NCI-H1092 treated with DMSO at 0.1 percent for 48 hours (cell line): ENCODE measurements around the gene OTOR.
A peak's percentile ranks its signal among the peaks of the same experiment; 100 is the strongest.

Source experiments
- DNase-seq: peaks from one replicate; lab custom pipeline; 2025; lab: John Stamatoyannopoulos, UW

The OTOR gene, protein sequence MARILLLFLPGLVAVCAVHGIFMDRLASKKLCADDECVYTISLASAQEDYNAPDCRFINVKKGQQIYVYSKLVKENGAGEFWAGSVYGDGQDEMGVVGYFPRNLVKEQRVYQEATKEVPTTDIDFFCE

DNA sequence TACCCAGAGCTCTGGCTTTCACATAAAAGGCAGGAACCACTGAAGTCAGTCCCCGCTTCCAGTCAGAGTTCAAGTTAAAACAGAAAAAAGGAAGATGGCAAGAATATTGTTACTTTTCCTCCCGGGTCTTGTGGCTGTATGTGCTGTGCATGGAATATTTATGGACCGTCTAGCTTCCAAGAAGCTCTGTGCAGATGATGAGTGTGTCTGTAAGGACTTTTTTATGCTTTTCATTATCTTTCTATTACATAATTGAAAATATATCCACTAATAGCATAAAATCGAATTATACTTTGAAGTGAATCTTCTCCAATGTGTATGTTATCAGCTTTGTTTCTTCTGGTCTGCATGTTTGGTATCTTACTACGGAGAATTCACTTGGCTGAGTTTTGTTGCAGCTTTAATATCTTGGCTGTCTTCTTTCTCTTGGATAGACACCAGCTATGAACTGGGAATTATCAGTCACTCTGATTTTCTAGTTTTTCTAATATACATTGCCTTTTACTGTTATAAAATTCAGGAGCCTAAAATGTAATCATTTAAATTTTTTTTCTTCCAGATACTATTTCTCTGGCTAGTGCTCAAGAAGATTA lies at the start of gene OTOR:
TSS of gene OTOR (plus strand) at position 51 of the 593 bp plus-strand sequence. CDS start at position 95, 44 bp downstream.
- no peak for DNase-seq

- DNase-seq = peak; percentile 6
These were observed 48.9 kb upstream of the OTOR start for GRCh38 chr20:16699293-16699692.

DNA sequence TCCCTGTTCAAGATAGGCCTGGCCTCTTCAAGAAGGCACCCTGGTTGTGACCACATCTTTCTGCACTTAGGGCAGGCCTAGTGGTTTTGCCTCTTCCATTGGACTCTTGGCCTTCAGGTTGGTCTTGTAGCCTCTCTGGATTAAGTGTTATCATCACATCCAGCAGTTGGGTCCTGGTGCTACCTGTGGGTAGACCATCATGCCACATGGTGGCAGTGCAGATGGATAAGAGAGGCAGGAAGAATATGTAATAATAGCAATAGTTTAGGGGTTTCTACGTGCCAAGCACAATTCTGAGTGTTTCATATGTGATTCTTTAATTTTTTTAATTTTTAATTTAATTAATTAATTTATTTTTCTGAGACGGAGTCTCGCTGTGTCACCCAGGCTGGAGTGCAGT lies 46.9 kb upstream of the OTOR start:
- DNase-seq = peak; percentile 15

DNA sequence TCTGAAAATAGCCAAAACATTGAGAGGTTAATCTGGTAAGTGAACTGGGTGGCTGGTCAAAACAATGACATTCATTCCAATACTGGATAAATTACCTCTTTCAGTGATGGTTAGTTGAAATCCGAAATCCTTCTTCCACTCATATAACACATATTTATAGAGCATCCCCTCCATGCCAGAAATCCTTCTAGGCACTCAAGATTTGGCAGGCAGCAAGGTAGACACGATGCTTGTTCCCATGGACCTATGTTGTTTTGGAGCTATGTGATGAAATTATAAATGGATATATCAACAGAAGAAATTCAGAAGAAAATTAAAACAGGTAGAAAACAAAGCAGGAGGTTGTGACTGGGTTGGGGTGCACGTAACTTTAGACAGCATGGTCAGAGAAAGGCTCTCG lies 44.6 kb upstream of the OTOR start:
- no peak for DNase-seq

DNA sequence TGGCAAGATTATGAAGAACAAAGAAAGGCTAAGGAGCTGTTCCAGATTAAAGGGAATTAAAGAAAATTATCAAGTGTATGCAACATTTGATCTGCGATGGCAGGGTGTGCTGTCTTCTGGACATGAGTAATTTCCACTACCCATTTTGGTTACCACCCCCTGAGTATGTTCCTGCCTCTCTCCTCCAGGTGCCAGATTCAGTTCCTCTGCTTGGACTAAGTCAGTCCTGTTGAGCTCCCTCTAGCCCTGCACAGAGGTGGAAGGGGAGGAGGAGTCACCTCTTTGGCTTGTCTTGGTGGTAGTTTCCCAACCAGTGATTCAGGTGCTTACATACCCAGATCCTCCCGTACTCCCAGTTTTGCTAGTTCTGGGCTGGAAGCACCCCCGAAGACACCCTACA lies 40.5 kb upstream of the OTOR start:
- no peak for DNase-seq

DNA sequence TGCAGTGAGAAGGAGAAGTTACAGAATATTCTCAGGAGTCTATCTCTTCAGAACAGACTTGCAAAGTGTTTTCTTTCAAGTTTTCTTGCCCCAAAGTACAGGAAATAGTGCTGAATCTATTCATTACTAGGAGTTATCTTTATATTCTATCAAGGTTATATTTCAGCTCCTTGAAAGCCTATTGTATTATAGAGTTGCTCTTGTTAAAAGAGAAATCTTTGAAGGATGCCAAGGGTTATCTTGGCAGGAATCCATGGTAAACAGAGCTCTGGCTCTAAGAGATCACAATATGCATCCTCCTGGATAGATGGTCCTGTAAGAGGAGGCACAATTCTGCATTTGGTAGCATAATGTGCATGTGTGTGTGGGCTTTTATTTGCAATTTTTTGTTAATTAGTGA lies 39.6 kb upstream of the OTOR start:
- peak; percentile 60 for DNase-seq

- DNase-seq = no peak
These were observed 39.1 kb upstream of the OTOR start for GRCh38 chr20:16709017-16709416.

DNA sequence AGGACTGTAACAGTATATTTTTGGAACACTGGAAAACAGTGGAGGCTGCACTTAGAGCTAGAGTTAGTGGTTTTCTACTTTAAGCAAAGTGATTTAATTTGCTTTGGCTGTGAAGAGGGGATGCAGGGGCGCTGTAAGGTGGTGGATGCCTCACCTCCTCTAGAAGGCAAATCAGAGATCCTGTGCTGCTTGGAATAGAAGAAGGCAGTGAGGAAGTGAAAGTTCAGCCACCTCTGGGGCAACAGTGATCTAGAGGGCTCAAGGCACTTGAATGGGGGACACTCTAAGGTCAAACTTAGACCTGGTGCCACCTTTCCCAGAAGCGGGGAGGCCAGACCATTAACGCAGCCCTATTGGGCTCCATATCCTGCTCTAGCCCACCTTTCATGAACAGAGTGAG lies 37.4 kb upstream of the OTOR start:
- no peak for DNase-seq

DNA sequence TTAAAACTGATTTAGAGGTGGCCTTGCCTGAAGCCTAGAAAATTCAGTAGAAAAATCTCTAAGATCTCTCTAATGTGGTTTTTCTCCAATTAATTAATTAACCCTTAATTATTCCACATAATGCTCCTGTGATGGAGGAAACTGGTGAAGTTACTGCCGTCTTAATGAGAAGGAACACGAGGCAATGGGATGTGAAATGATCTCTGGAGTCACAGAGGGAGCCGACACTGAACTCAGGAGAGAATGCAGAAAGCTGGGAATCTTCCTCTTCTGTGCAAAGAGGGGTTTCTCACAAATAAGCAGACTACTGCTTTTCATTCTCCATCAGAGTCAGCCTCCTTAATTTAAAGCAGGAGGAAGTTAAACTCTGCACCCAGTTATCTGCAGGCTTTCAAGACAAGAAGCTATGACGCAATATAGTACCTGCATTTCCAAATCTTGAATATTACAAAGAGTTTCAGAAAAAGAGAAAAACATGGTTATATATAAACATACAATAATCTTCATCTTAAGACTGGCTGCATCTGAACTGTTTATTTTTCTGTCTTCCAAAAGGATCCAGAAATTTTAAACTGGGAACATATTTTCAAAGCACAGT lies 36.4 kb upstream of the OTOR start:
- no peak for DNase-seq

- DNase-seq = peak; percentile 61
These were observed 35.6 kb upstream of the OTOR start for GRCh38 chr20:16712511-16712947.

DNA sequence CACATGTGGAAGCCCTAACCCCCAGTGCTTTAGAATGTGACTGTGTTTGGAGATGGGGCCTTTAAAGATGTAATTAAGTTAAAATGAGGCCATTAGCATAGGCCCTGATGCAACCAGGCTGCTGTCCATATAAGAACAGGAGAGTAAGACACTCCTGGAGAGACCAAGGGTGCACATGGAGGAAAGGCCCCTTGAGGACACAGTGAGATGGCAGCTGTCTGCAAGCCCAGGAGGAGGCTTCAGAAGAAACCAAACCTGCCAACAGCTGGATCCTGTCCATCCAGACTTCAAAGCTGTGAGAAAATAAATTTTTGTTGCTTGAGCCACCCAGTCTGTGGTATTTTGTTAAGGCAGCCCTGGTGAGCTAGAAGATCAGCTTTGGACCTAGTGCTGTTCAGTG lies 35.1 kb upstream of the OTOR start:
- no peak for DNase-seq

GRCh38 chr20:16714242-16714641 lies 33.9 kb upstream of the OTOR start:
- DNase-seq = no peak

DNA sequence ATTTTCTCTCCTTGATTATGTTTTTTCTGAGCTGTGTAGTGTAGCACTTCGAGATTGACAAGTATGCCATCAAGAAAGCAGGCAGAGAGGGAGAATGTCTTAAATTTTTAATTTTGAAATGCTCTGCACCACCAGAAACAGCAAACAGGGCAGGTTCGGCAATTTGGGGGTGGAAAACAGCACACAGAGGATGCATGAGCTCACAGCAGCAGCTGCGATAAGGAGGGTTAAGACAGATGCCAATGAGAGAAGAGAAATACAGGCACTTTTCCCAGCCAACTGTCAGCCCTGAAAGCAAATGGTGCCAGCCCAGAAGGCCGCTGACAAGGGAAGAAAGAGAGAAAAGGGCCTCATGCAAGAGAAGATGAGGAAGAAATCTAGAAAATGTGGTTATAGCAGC lies 33.4 kb upstream of the OTOR start:
- DNase-seq = no peak

- DNase-seq = no peak
These were observed 28.7 kb upstream of the OTOR start for GRCh38 chr20:16719421-16719820.

DNA sequence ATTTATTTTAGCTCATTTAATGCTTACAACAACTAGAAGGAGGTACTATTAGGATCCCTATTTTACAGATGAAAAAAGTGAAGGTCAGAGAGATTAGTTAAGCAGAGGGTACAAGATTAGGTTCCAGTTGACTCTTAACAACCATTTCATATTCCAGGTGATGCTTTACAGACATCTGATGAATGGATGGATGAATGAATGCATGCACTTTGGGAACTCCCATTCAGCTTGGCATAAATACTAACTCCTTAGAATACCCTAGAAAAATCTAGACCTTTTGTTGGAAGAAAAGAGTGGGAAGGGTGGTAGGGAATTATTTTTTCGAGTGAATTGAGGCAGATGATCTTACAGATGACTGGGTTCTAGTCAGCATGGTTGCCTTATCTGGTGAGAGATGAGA lies 19.1 kb upstream of the OTOR start:
- no peak for DNase-seq

DNA sequence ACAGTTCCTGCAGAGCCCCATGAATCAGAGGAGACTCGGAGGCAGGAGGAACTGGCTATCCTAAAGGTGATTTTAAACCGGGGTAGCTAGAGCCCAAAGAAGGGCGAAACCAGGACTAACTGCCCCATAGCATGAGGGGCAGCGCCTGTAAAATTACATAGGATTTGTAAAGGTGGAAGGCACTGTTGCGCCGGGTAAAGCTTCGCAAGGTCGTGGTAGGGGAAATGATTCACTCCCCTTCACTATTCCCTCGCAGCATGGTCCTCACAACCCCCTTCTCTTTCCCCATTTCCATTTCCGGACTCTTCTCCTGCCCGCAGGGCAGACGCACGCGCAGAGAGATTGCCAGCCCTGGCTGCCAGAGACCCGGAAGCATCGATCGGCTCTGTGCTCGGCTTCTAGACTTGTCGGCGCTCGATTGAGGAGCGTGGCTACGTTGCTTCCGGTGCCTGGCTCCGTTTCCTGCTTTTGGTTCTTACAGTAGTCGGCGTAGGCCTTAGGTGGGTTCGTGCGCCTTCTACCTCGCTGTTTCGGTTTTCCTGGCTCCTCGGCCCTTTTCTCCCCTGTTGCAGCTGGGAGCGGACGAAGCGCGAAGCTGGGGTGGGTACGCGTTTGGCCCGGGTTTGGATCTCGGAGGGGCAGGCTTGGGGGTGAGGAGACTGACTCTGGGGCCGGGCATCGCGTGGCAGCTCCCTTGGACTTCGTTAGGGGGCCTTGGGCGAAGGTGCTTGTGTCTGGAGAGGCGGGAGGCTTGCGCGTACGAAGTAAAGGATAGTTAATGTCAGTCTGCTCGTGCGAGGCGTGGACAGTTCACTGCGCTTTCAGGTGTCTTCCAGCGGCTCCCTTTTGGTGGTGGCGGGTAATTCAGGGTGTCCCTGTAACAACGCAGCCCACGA lies 18.3 kb upstream of the OTOR start, which contains the start of gene SNRPB2:
TSS of gene SNRPB2 (plus strand) at position 462 of the 896 bp plus-strand sequence. CDS start 1,677 bp downstream, outside the sequence.
- peak; percentile 92 for DNase-seq

GRCh38 chr20:16732506-16733152 lies 15.5 kb upstream of the OTOR start:
- no peak for DNase-seq

- no peak for DNase-seq
These were observed 7.6 kb upstream of the OTOR start for GRCh38 chr20:16740365-16741072.

GRCh38 chr20:16744178-16744807 lies 3.9 kb upstream of the OTOR start:
- no peak for DNase-seq

- no peak for DNase-seq
These were observed 3.0 kb upstream of the OTOR start for GRCh38 chr20:16745204-16745603.

- peak; percentile 70 for DNase-seq
These were observed 807 bp upstream of the OTOR start for GRCh38 chr20:16747291-16747811.
